Fibroblast of lung (primary cell): ENCODE measurements around the gene SIPA1L3.

Source experiments
- CTCF ChIP-seq, 2 donors: IDR thresholded peaks in 1 of 2; conservative IDR thresholded peaks in 1 of 2; 1 replicate in 1 of 2; 2 replicates in 1 of 2; pipeline ENCODE4 v1.5.1; 2011 to 2012; ENCODE audit warnings: low read length in 2 of 2, control low read depth in 1 of 2, inconsistent platforms in 1 of 2, low read depth in 1 of 2, mild to moderate bottlenecking in 1 of 2
- EZH2 ChIP-seq: IDR thresholded peaks from 2 replicates; pipeline ENCODE4 v1.5.1; 2012; ENCODE audit warnings: low read length, control low read depth, mild to moderate bottlenecking; ENCODE audit errors: missing control alignments

GRCh38 chr19:38114651-38115050 is 207.6 kb downstream of the SIPA1L3 start:
- TF ChIP-seq CTCF (conservative IDR thresholded peaks at IDR 0.05 in 1 of 2, IDR thresholded peaks at IDR 0.05 in 1 of 2; ENCODE audit: low read depth in 1 of 2, low read length in 2 of 2) (no peak), EZH2 (no peak)
